ENCODE results near the gene CDC42. TPM values are rescaled to one million over a fixed set of nuclear protein-coding genes. Genes with fewer than 3 reads are reported as not detected.

CDC42 gene
- total RNA-seq, 5 donors from 2014 or later (not counting 1 experiment from before 2014, with no cell fraction given), result 181 to 348 (median 192) TPM

DNA sequence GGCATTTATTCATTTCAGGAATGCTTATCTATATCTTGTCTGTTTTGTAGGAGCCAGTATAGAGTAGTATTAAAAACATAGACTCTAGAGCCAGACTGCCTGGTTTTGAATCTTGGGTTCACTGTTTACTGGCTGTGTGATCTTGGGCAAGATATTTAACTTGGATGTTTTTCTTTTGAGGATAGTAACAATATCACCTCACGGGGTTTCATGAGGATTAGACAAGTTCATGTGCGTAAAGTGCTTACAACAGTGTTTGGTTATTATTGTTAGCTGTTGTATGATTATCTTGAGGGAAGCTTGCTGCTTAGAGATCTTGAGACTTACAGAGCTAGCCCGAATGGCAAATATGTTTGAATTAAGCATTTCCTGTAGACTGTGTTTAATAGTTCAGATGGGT, 50.2 kb downstream of the CDC42 start:
- Mint-ChIP-seq H3K9me3 (no peaks in the 10 kb centered on the region), H3K27ac (peak overlapping the region; percentile 82 to 84), H3K27me3 (no peaks in the 10 kb centered on the region), H3K4me3 (peak overlapping the region in 1 of 3 donors; percentile 62), H3K4me1 (peaks cover 84 to 92% (median 87%) of the 10 kb centered on the region in 3 donors), H3K36me3 (peaks cover 34% of the 10 kb centered on the region)
- H3K9me3 ChIP-seq, result no peaks in the 10 kb centered on the region
- no peaks in the 10 kb centered on the region for H3K27me3 ChIP-seq (replicated peaks in 1 of 2; ENCODE audit: control insufficient read depth in 2 of 2, extremely low read depth in 1 of 2, insufficient read depth in 2 of 2, low read length in 1 of 2)
- no peak for ATAC-seq (replicated peaks in 1 of 4)
- no peak overlapping the region for H3K4me3 ChIP-seq (ENCODE audit: control insufficient read depth in 1 of 2, extremely low read depth in 1 of 2, low read length in 1 of 2)
- peak overlapping the region; percentile 42 for H3K27ac ChIP-seq (ENCODE audit: low read length)
- POLR2A ChIA-PET, result no interaction called here
- DNase-seq, result no peak
- no CpG with 5 or more reads among the region's 3 CpGs for WGBS (ENCODE audit: insufficient coverage)
- CTCF ChIA-PET, result no interaction called here
- peaks cover 30 to 56% of the 10 kb centered on the region in 2 experiments for H3K4me1 ChIP-seq (ENCODE audit: control insufficient read depth in 1 of 2, extremely low read depth in 1 of 2, insufficient read depth in 2 of 2, low read length in 2 of 2)
- peaks cover 9 to 32% of the 10 kb centered on the region in 2 donors for H3K36me3 ChIP-seq (ENCODE audit: control insufficient read depth in 2 of 2, extremely low read depth in 1 of 2, insufficient read depth in 1 of 2, low read length in 1 of 2)

DNA sequence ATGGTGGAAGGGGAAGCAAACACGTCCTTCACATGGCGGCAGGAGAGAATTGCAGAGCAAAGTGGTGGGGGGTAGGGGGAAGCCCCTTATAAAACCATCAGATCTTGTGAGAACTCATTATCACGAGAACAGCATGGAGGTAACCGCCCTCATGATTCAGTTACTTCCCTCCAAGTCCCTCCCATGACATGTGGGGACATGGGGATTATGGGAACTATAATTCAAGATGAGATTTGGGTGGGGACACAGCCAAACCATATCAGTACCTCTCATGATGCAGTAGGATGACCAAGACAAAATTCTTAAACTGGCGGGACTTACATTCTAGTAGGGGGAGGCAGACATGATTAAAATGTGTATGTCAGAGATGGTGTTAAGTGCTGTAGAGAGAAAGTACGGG, 51.6 kb downstream of the CDC42 start:
- Mint-ChIP-seq H3K27me3 (no peaks in the 10 kb centered on the region), H3K27ac (peak overlapping the region; percentile 82 to 84), H3K4me3 (peak overlapping the region in 2 of 3 donors; percentile 0 to 62), H3K4me1 (peaks cover 83 to 94% (median 88%) of the 10 kb centered on the region in 3 donors), H3K36me3 (peaks cover 37% of the 10 kb centered on the region), H3K9me3 (no peaks in the 10 kb centered on the region)
- Histone ChIP-seq H3K9me3 (no peaks in the 10 kb centered on the region), H3K36me3 (ENCODE audit: control insufficient read depth in 2 of 2, extremely low read depth in 1 of 2, insufficient read depth in 1 of 2, low read length in 1 of 2) (peaks cover 12 to 32% of the 10 kb centered on the region in 2 donors), H3K27ac (ENCODE audit: low read length) (peak overlapping the region; percentile 42), H3K4me3 (ENCODE audit: control insufficient read depth in 1 of 2, extremely low read depth in 1 of 2, low read length in 1 of 2) (no peak overlapping the region), H3K4me1 (ENCODE audit: control insufficient read depth in 1 of 2, extremely low read depth in 1 of 2, insufficient read depth in 2 of 2, low read length in 2 of 2) (peaks cover 36 to 56% of the 10 kb centered on the region in 2 experiments), H3K27me3 (replicated peaks in 1 of 2; ENCODE audit: control insufficient read depth in 2 of 2, extremely low read depth in 1 of 2, insufficient read depth in 2 of 2, low read length in 1 of 2) (no peaks in the 10 kb centered on the region)
- no CpG with 5 or more reads among the region's 6 CpGs for WGBS (ENCODE audit: insufficient coverage)
- ATAC-seq (replicated peaks in 1 of 4) (no peak), DNase-seq (no peak)
- CTCF ChIA-PET, result interaction anchor here in 1 of 2 donors (0.8 kb wide), 1 partner anchor 55 kb away, joined by 5 read pairs; no protein-coding TSS in a partner anchor
- POLR2A ChIA-PET, result no interaction called here

- peak in 33 of 35 experiments; percentile 15 to 73 (median 51) for DNase-seq
- H3K36me3 ChIP-seq (ENCODE audit: control insufficient read depth in 2 of 2, extremely low read depth in 1 of 2, insufficient read depth in 1 of 2, low read length in 1 of 2), result peaks cover 12 to 32% of the 10 kb centered on the region in 2 donors
These were observed 52.4 kb downstream of the CDC42 start for GRCh38 chr1:22104865-22105437.

DNA sequence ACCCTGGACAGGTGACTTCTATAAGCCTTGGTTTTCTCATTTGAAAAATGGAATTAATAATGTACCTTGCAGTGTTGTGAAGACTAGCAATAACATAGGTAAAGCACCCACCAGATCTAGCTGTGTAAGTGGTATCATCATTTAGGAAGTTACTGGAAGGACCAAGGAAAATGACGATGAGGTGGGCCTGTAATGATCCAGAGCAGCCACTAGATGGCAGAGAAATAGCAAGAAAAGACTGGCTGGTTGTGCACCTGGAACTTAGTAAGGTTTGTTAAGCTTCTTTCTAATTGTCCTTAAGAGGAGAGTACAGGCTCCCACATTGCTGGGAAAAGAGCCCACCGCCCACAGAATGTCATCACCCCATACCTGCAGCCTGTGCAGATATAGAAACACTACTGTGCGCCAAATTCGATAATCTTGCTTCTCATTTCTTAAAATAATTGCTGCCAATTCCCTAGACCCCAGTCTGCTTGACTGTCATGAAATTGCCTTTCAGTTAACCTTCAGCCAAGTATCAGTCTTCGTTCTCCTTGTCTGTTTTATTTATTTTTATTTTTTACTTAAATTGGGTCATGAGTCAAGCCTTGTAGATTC, 53.2 kb downstream of the CDC42 start:
- ChIA-PET CTCF (interaction anchor here in 1 of 2 donors (1.0 to 1.4 kb wide), 3 partner anchors 15 to 83 kb away, joined by 3 to 4 read pairs (median 4); no protein-coding TSS in a partner anchor), POLR2A (interaction anchor here (0.6 to 1.1 kb wide), 4 partner anchors 13 to 82 kb away, joined by 3 to 6 read pairs (median 4); no protein-coding TSS in a partner anchor)
- Mint-ChIP-seq H3K27ac (peak overlapping the region; percentile 82 to 84), H3K4me3 (peak overlapping the region in 1 of 3 donors; percentile 62), H3K4me1 (peaks cover 70 to 80% (median 75%) of the 10 kb centered on the region in 3 donors), H3K9me3 (no peaks in the 10 kb centered on the region), H3K27me3 (no peaks in the 10 kb centered on the region), H3K36me3 (peaks cover 36% of the 10 kb centered on the region)
- peaks cover 37 to 47% of the 10 kb centered on the region in 2 experiments for H3K4me1 ChIP-seq (ENCODE audit: control insufficient read depth in 1 of 2, extremely low read depth in 1 of 2, insufficient read depth in 2 of 2, low read length in 2 of 2)
- H3K36me3 ChIP-seq (ENCODE audit: control insufficient read depth in 2 of 2, extremely low read depth in 1 of 2, insufficient read depth in 1 of 2, low read length in 1 of 2), result peaks cover 12 to 27% of the 10 kb centered on the region in 2 donors
- H3K4me3 ChIP-seq (ENCODE audit: control insufficient read depth in 1 of 2, extremely low read depth in 1 of 2, low read length in 1 of 2), result no peak overlapping the region
- H3K27me3 ChIP-seq (replicated peaks in 1 of 2; ENCODE audit: control insufficient read depth in 2 of 2, extremely low read depth in 1 of 2, insufficient read depth in 2 of 2, low read length in 1 of 2), result no peaks in the 10 kb centered on the region
- peak; percentile 43 to 61 (median 50) for ATAC-seq (replicated peaks in 1 of 4)
- H3K27ac ChIP-seq (ENCODE audit: low read length), result peak overlapping the region; percentile 42
- DNase-seq, result peak in 21 of 35 experiments; percentile 8 to 70 (median 19)
- 67% methylated on average over 4 of the region's 5 CpGs for WGBS (ENCODE audit: insufficient coverage)
- no peaks in the 10 kb centered on the region for H3K9me3 ChIP-seq

More at GRCh38 chr1:22104865-22105437, 52.4 kb downstream of the CDC42 start:
- peak overlapping the region; percentile 82 to 84 for H3K27ac Mint-ChIP-seq
- Histone ChIP-seq H3K27ac (ENCODE audit: low read length) (peak overlapping the region; percentile 42), H3K4me1 (ENCODE audit: control insufficient read depth in 1 of 2, extremely low read depth in 1 of 2, insufficient read depth in 2 of 2, low read length in 2 of 2) (peaks cover 37 to 52% of the 10 kb centered on the region in 2 experiments), H3K27me3 (replicated peaks in 1 of 2; ENCODE audit: control insufficient read depth in 2 of 2, extremely low read depth in 1 of 2, insufficient read depth in 2 of 2, low read length in 1 of 2) (no peaks in the 10 kb centered on the region), H3K4me3 (ENCODE audit: control insufficient read depth in 1 of 2, extremely low read depth in 1 of 2, low read length in 1 of 2) (no peak overlapping the region), H3K9me3 (no peaks in the 10 kb centered on the region)
- H3K4me3 Mint-ChIP-seq, result peak overlapping the region; percentile 6 to 62 (median 28)
- peaks cover 36% of the 10 kb centered on the region for H3K36me3 Mint-ChIP-seq
- ChIA-PET CTCF (interaction anchor here in 1 of 2 donors (1.0 to 1.4 kb wide), 3 partner anchors 14 to 82 kb away, joined by 3 to 4 read pairs (median 4); no protein-coding TSS in a partner anchor), POLR2A (interaction anchor here (0.6 to 1.1 kb wide), 4 partner anchors 12 to 81 kb away, joined by 3 to 6 read pairs (median 4); no protein-coding TSS in a partner anchor)
- H3K4me1 Mint-ChIP-seq, result peaks cover 77 to 88% (median 82%) of the 10 kb centered on the region in 3 donors
- no peaks in the 10 kb centered on the region for H3K9me3 Mint-ChIP-seq
- peak; percentile 79 to 92 (median 83) for ATAC-seq (replicated peaks in 1 of 4)
- WGBS (ENCODE audit: insufficient coverage), result 100% methylated on average over 1 of the region's 6 CpGs
- H3K27me3 Mint-ChIP-seq, result no peaks in the 10 kb centered on the region

DNA sequence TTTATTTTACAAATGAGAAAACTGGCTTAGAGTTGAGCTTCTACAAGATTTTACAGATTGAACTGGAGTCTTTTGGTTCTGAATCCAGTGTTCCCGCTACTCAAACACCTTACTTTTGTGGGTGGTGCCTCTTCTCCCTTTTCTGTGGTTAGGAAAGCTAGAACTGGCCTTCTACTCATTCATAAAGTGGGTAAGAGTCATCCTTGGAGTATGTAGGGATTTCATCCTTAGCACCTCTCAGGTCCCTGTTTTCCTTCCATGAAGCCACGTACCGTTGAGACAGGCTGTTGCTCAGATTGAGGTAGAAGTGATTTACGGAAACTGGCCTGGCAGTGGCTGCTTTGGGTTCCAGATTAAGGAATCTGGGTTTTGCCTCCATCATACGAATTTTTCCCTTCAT, 54.6 kb downstream of the CDC42 start:
- Mint-ChIP-seq H3K9me3 (no peaks in the 10 kb centered on the region), H3K27ac (no peak overlapping the region)

DNA sequence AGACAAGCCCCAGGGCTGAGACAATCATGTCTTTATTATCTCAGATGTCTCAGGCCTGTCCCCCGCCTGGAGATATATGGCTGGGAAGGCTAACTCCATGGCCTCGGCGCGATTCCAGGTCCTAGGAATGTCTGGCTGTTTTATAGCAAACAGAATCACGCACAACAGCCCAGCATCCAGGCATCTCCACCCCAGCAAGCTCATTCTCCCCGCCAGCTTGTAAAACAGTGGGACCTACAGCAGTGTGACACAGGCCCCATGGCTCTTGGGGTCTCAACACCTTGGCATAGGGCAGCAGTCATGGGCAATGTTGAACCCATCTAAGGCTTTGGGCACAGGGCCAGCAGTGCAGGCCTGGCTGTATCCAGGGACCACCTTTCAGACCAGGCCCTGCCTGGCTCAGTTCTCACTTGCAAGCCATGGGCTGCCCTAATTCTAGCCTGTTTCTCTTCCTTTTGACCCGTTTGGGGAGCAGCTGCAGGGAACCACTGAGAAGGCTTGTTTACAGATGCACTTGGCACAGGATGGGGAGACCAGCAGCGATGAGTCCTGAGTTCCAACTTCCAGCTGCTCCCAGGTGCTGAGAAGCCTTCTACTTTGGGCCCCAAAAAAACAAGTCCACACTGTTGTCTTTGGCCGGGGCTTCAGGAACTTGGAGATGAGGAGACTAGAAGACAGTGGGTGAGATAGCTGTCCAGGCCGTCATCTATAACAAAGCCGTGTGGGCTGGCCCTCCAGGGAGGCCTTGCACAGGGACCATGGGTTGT, 56.0 kb downstream of the CDC42 start:
- peaks cover 55 to 61% (median 58%) of the 10 kb centered on the region in 3 donors for H3K4me1 Mint-ChIP-seq
- POLR2A ChIA-PET, result no interaction called here
- no peak overlapping the region for H3K27ac ChIP-seq (ENCODE audit: low read length)

More for the DNA sequence above, 54.6 kb downstream of the CDC42 start:
- Histone ChIP-seq H3K9me3 (no peaks in the 10 kb centered on the region), H3K36me3 (ENCODE audit: control insufficient read depth in 2 of 2, extremely low read depth in 1 of 2, insufficient read depth in 1 of 2, low read length in 1 of 2) (peaks cover 18 to 37% of the 10 kb centered on the region in 2 donors), H3K4me1 (ENCODE audit: control insufficient read depth in 1 of 2, extremely low read depth in 1 of 2, insufficient read depth in 2 of 2, low read length in 2 of 2) (peaks cover 37 to 42% of the 10 kb centered on the region in 2 experiments), H3K27me3 (replicated peaks in 1 of 2; ENCODE audit: control insufficient read depth in 2 of 2, extremely low read depth in 1 of 2, insufficient read depth in 2 of 2, low read length in 1 of 2) (no peaks in the 10 kb centered on the region), H3K4me3 (ENCODE audit: control insufficient read depth in 1 of 2, extremely low read depth in 1 of 2, low read length in 1 of 2) (no peak overlapping the region), H3K27ac (ENCODE audit: low read length) (no peak overlapping the region)
- no CpG with 5 or more reads among the region's 5 CpGs for WGBS (ENCODE audit: insufficient coverage)
- ATAC-seq (replicated peaks in 1 of 4) (no peak), DNase-seq (no peak)
- H3K4me3 Mint-ChIP-seq, result no peak overlapping the region
- no peaks in the 10 kb centered on the region for H3K27me3 Mint-ChIP-seq
- peaks cover 39% of the 10 kb centered on the region for H3K36me3 Mint-ChIP-seq
- POLR2A ChIA-PET, result no interaction called here
- H3K4me1 Mint-ChIP-seq, result peaks cover 57 to 69% (median 65%) of the 10 kb centered on the region in 3 donors
- CTCF ChIA-PET, result no interaction called here

More for the DNA sequence above, 56.0 kb downstream of the CDC42 start:
- peak overlapping the region in 1 of 2 donors; percentile 55 for H3K27ac Mint-ChIP-seq
- H3K4me3 Mint-ChIP-seq, result no peak overlapping the region
- 84% methylated on average over 10 of the region's 11 CpGs for WGBS (ENCODE audit: insufficient coverage)
- no peak for ATAC-seq (replicated peaks in 1 of 4)
- H3K4me1 ChIP-seq (ENCODE audit: control insufficient read depth in 1 of 2, extremely low read depth in 1 of 2, insufficient read depth in 2 of 2, low read length in 2 of 2), result peaks cover 28 to 39% of the 10 kb centered on the region in 2 experiments
- H3K27me3 ChIP-seq (replicated peaks in 1 of 2; ENCODE audit: control insufficient read depth in 2 of 2, extremely low read depth in 1 of 2, insufficient read depth in 2 of 2, low read length in 1 of 2), result no peaks in the 10 kb centered on the region
- no peaks in the 10 kb centered on the region for H3K9me3 Mint-ChIP-seq
- peaks cover 18 to 49% of the 10 kb centered on the region in 2 donors for H3K36me3 ChIP-seq (ENCODE audit: control insufficient read depth in 2 of 2, extremely low read depth in 1 of 2, insufficient read depth in 1 of 2, low read length in 1 of 2)
- CTCF ChIA-PET, result no interaction called here
- no peak for DNase-seq
- H3K9me3 ChIP-seq, result no peaks in the 10 kb centered on the region
- H3K4me3 ChIP-seq (ENCODE audit: control insufficient read depth in 1 of 2, extremely low read depth in 1 of 2, low read length in 1 of 2), result no peak overlapping the region
- H3K36me3 Mint-ChIP-seq, result peaks cover 36% of the 10 kb centered on the region
- no peaks in the 10 kb centered on the region for H3K27me3 Mint-ChIP-seq

All from T-cell (primary cell).